Spleen (tissue), 11 donors: ENCODE data around the gene ZNF485. TPM values are rescaled to one million over a fixed set of nuclear protein-coding genes. Genes with fewer than 3 reads are reported as not detected.
"Not testable (repeated sequence)": the region's sequence is repeated elsewhere in the genome, so short reads cannot be mapped to it uniquely, and the experiment has no call there.

Source experiments
- DNase-seq: peaks from one replicate; pipeline ENCODE4 v3.0.0-alpha.2; 2020
- H3K27ac ChIP-seq, 8 donors: fragments of 200-600 bp; sonication (generic) in 7 of 8; 1 replicate in 4 of 8; 2 replicates in 4 of 8; pipeline versions ENCODE4 v1.5.0 to v1.8.0; 2016 to 2021; ENCODE audit warnings: inconsistent platforms in 4 of 8, mild to moderate bottlenecking in 4 of 8, moderate library complexity in 1 of 8
- H3K27me3 ChIP-seq, 7 donors: fragments of 200-600 bp; sonication (generic) in 6 of 7; replicated peaks in 1 of 7; 1 replicate in 4 of 7; 2 replicates in 3 of 7; pipeline versions ENCODE4 v1.5.0 to v1.8.0; 2016 to 2021; ENCODE audit warnings: inconsistent platforms in 3 of 7, mild to moderate bottlenecking in 1 of 7
- H3K36me3 ChIP-seq, 6 donors: fragments of 200-600 bp; sonication (generic) in 5 of 6; 1 replicate in 4 of 6; 2 replicates in 2 of 6; pipeline versions ENCODE4 v1.5.0 to v1.8.0; 2016 to 2021; ENCODE audit warnings: inconsistent platforms in 2 of 6
- H3K4me1 ChIP-seq, 6 donors: fragments of 200-600 bp; sonication (generic) in 5 of 6; 1 replicate in 3 of 6; 2 replicates in 3 of 6; pipeline versions ENCODE4 v1.5.0 to v1.8.0; 2016 to 2021; ENCODE audit warnings: inconsistent platforms in 3 of 6
- H3K4me3 ChIP-seq, 8 donors: fragments of 200-600 bp; sonication (generic) in 7 of 8; 1 replicate in 4 of 8; 2 replicates in 4 of 8; pipeline versions ENCODE4 v1.5.0 to v1.8.0; 2016 to 2021; ENCODE audit warnings: inconsistent platforms in 4 of 8, mild to moderate bottlenecking in 4 of 8, moderate library complexity in 2 of 8
- H3K9me3 ChIP-seq, 8 donors: fragments of 200-600 bp; sonication (generic) in 7 of 8; 1 replicate in 4 of 8; 2 replicates in 4 of 8; pipeline versions ENCODE4 v1.5.0 to v1.8.0; 2016 to 2021; ENCODE audit warnings: inconsistent platforms in 4 of 8
- POLR2A ChIP-seq, 3 donors: fragments of 450-650 bp; IDR thresholded peaks; one replicate each; pipeline ENCODE4 v1.5.1; 2017; ENCODE audit warnings: antibody characterized with exemption in 3 of 3, mild to moderate bottlenecking in 1 of 3
- POLR2AphosphoS5 ChIP-seq, 3 donors: sonication (generic); formaldehyde crosslinking; IDR thresholded peaks; one replicate each; pipeline ENCODE4 v1.5.1; 2017; ENCODE audit warnings: antibody characterized with exemption in 3 of 3
- WGBS, 5 donors: extraction: QIAGEN DNeasy Blood & Tissue Kit in 3 of 5; methylation state at CpG; one replicate each; pipeline versions ENCODE4 v1.1.5 to v1.1.7; 2013 to 2018; 5-methylcytosine and 5-hydroxymethylcytosine counted together
- intact Hi-C: fragments of 100-400 bp; cut with DNase I; formaldehyde crosslinking; loops from one replicate; pipeline ENCODE4 v1.15.0; 2023; ENCODE audit warnings: low total_unique reads
- polyA plus RNA-seq, 3 donors: library from polyadenylated mRNA; stranded (reverse); fragments of 200-250 nt; gene quantifications; one replicate each; pipeline ENCODE4 v1.2.1, GENCODE V29; 2013
- total RNA-seq, 7 donors: library from RNA; depleted of rRNA in 3 of 7; stranded (reverse); fragments of >200 nt in 3 of 7; fragmentation: NEBNext Ultra II Directional in 4 of 7; extraction: Animal tissue kit (Norgen Biotek cat#: 25700) in 4 of 7; gene quantifications; one replicate each; pipeline versions ENCODE4 v1.1.0 to v1.2.1, GENCODE V29; 2016 to 2021
- TF ChIP-seq, protein P1 (sequence below), 11 experiments: fragments of 200-600 bp in 7 of 11; fragments of 450-650 bp in 4 of 11; sonication (generic) in 4 of 11; IDR thresholded peaks in 8 of 11; conservative IDR thresholded peaks in 3 of 11; 1 replicate in 7 of 11; 2 replicates in 4 of 11; pipeline versions ENCODE4 v1.4.0 to v1.8.0; 2016 to 2021; ENCODE audit warnings: antibody characterized with exemption in 11 of 11, inconsistent platforms in 4 of 11, mild to moderate bottlenecking in 1 of 11
- donor health status: healthy with polysubstance abuse.
- donor health status: DM: no; HTN: no; CAD: no; lungs with moderate emphysema.
- donor health status: DM: no; HTN: no; CAD: no.
- donor health status: Bipolar disorder and iron deficiency.
- donor health status: healthy.
- donor health status: DM: no; HTN: no; CAD: no.
- donor health status: DM: yes; HTN: yes; CAD: no.

The ZNF485 gene
- total and polyA plus RNA-seq, 10 donors: 3.1 to 8.0 (median 4.8) TPM

DNA sequence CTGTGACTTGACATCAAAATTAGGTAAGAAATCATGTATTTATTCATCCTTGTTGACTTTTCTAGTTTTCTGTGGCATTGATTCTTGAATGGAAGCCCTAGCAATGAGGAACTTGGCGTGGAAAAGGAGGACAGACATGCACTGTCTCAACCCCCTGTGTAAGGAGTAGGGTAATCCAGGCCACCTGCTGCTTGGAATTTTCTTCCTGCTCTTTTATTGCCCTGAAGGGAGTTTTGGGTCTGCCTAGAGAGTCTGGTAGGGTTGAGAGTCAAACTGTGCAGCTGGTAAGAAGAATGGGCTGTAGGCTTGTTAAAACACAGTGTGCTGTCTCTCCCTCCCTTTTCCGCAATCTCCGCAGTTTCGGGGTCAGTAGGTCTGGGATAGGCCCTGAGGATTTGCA is 22.7 kb downstream of the ZNF485 start:
- Histone ChIP-seq H3K27ac (no peak overlapping the region), H3K36me3 (no peaks in the 10 kb centered on the region), H3K9me3 (peaks cover 0 to 31% (median 12%) of the 10 kb centered on the region in 8 donors), H3K27me3 (no peaks in the 10 kb centered on the region), H3K4me3 (no peak overlapping the region), H3K4me1 (no peaks in the 10 kb centered on the region)
- WGBS, 5 donors: 88 to 93% (median 92%) methylated on average over 4 of the region's 4 CpGs
- intact Hi-C loops: no loop called here
- no peak for TF ChIP-seq POLR2A (IDR thresholded peaks at IDR 0.05)
- TF ChIP-seq, protein P1, sequence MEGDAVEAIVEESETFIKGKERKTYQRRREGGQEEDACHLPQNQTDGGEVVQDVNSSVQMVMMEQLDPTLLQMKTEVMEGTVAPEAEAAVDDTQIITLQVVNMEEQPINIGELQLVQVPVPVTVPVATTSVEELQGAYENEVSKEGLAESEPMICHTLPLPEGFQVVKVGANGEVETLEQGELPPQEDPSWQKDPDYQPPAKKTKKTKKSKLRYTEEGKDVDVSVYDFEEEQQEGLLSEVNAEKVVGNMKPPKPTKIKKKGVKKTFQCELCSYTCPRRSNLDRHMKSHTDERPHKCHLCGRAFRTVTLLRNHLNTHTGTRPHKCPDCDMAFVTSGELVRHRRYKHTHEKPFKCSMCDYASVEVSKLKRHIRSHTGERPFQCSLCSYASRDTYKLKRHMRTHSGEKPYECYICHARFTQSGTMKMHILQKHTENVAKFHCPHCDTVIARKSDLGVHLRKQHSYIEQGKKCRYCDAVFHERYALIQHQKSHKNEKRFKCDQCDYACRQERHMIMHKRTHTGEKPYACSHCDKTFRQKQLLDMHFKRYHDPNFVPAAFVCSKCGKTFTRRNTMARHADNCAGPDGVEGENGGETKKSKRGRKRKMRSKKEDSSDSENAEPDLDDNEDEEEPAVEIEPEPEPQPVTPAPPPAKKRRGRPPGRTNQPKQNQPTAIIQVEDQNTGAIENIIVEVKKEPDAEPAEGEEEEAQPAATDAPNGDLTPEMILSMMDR (IDR thresholded peaks at IDR 0.05 in 8 of 11, conservative IDR thresholded peaks at IDR 0.05 in 3 of 11): no peak
- TF ChIP-seq POLR2AphosphoS5 (IDR thresholded peaks at IDR 0.05): no peak
- DNase-seq: no peak

DNA sequence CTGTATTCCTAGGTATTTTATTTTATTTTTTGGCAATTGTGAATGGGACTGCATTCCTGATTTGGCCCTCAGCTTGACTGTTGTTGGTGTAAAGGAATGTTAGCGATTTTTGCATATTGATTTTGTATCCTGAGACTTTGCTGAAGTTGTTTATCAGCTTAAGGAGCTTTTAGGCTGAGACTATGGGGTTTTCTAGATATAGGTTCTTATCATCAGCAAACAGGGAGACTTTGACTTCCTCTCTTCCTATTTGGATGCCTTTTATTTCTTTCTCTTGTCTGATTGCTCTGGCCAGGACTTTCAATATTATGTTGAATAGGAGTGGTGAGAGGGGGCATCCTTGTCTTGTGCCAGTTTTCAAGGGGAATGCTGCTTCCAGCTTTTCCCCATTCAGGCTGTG is 29.6 kb downstream of the ZNF485 start:
- DNase-seq, H3K4me3 ChIP-seq, H3K27me3 ChIP-seq, H3K36me3 ChIP-seq, H3K4me1 ChIP-seq, H3K27ac ChIP-seq, intact Hi-C loops: not testable (repeated sequence)
- 47 to 70% (median 65%) methylated on average over 1 of the region's 1 CpG for WGBS, 5 donors
- H3K9me3 ChIP-seq: peaks cover 0 to 87% (median 77%) of the 10 kb centered on the region in 8 donors

DNA sequence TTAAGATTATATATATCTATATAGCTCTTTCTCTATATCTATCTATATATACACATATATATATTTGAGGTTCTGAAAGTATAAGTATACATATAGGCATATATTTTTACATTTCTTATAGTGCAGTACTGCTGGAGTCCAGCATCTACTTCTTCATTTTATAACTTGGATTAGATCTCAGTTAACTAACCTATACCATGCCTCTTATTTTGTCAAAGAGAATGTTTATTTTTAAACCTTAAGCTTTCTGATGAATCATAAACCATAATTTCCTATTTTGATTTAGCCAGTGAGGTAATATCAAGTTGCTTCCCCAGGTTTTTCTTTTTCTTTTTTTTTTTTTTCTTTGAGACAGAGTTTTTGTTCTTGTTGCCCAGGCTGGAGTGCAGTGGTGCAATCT is 34.4 kb downstream of the ZNF485 start:
- TF ChIP-seq POLR2A (IDR thresholded peaks at IDR 0.05): no peak
- DNase-seq: no peak
- H3K27me3 ChIP-seq: no peaks in the 10 kb centered on the region
- H3K9me3 ChIP-seq: peaks cover 30 to 100% (median 99%) of the 10 kb centered on the region in 8 donors
- no peak overlapping the region for H3K4me3 ChIP-seq
- no peak overlapping the region for H3K27ac ChIP-seq
- peaks cover 19 to 40% (median 29%) of the 10 kb centered on the region in 6 donors for H3K36me3 ChIP-seq
- no peaks in the 10 kb centered on the region for H3K4me1 ChIP-seq
- intact Hi-C loops: no loop called here

DNA sequence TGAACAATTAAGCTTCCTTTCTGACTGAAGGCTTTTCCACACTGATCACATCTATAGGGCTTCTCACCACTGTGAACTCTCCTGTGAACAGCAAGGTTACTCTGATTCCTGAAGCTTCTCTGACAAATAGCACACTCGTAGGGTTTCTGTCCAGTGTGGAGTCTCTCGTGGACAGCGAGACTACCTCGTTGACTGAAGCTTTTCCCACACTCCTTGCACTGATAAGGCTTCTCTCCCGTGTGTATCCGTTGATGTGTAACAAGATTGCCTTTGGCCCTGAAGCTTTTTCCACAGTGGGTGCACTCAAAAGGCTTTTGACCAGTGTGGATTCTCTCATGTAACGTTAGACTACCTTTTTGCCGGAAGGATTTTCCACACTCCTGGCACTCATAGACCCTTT is 38.0 kb downstream of the ZNF485 start:
- WGBS, 5 donors: 95 to 99% (median 97%) methylated on average over 8 of the region's 8 CpGs
- no peaks in the 10 kb centered on the region for H3K27me3 ChIP-seq
- H3K9me3 ChIP-seq: peaks cover 30 to 85% (median 81%) of the 10 kb centered on the region in 8 donors
- no peak overlapping the region for H3K27ac ChIP-seq
- H3K4me1 ChIP-seq: peaks cover 4 to 18% (median 11%) of the 10 kb centered on the region in 6 donors
- peaks cover 20 to 52% (median 36%) of the 10 kb centered on the region in 6 donors for H3K36me3 ChIP-seq
- TF ChIP-seq POLR2A (IDR thresholded peaks at IDR 0.05): no peak
- no peak for TF ChIP-seq POLR2AphosphoS5 (IDR thresholded peaks at IDR 0.05)
- no peak for DNase-seq
- intact Hi-C loops: no loop called here
- H3K4me3 ChIP-seq: peak overlapping the region in 1 of 8 donors; percentile 1

- TF ChIP-seq, protein P1 (IDR thresholded peaks at IDR 0.05 in 8 of 11, conservative IDR thresholded peaks at IDR 0.05 in 3 of 11): no peak
- no peak for TF ChIP-seq POLR2A (IDR thresholded peaks at IDR 0.05)
- H3K9me3 ChIP-seq: peaks cover 30 to 69% (median 65%) of the 10 kb centered on the region in 8 donors
- no peak overlapping the region for H3K27ac ChIP-seq
- intact Hi-C loops: no loop called here
- H3K4me3 ChIP-seq: no peak overlapping the region
- H3K4me1 ChIP-seq: peaks cover 6 to 25% (median 17%) of the 10 kb centered on the region in 6 donors
- H3K27me3 ChIP-seq: no peaks in the 10 kb centered on the region
- DNase-seq: no peak
- peaks cover 20 to 52% (median 36%) of the 10 kb centered on the region in 6 donors for H3K36me3 ChIP-seq
- 92 to 97% (median 95%) methylated on average over 4 of the region's 4 CpGs for WGBS, 5 donors
Measured at GRCh38 chr10:43645866-43646265, 39.6 kb downstream of the ZNF485 start.

DNA sequence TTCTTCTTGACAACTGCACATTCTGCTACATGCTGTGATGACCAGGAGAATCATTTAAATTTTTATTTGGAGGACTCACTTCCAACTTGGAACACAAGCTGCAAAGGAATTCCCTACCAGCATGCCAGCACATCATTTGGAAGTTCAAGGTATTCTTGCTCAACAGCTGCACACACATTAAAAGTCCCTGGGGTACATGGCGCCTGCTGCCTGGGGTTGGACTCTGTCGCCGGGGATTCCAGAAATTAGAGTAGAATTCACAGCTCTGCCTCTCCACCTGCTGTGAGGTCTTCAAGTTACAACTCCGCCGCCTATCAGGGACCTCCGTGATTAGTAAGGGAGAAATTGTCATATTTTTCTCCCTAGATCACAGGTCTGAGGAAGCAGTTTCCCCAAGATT is 41.3 kb downstream of the ZNF485 start:
- H3K4me1 ChIP-seq: peaks cover 6 to 25% (median 17%) of the 10 kb centered on the region in 6 donors
- intact Hi-C loops: no loop called here
- 94 to 100% (median 98%) methylated on average over 6 of the region's 6 CpGs for WGBS, 5 donors
- H3K27me3 ChIP-seq: no peaks in the 10 kb centered on the region
- peaks cover 20 to 42% (median 34%) of the 10 kb centered on the region in 6 donors for H3K36me3 ChIP-seq
- no peak for DNase-seq
- peak overlapping the region in 6 of 8 donors; percentile 61 to 92 (median 66) for H3K4me3 ChIP-seq
- peaks cover 26 to 52% (median 48%) of the 10 kb centered on the region in 8 donors for H3K9me3 ChIP-seq
- peak overlapping the region in 1 of 8 donors; percentile 89 for H3K27ac ChIP-seq
- TF ChIP-seq POLR2AphosphoS5 (IDR thresholded peaks at IDR 0.05) (no peak), POLR2A (IDR thresholded peaks at IDR 0.05) (no peak)
- TF ChIP-seq, protein P1 (IDR thresholded peaks at IDR 0.05 in 8 of 11, conservative IDR thresholded peaks at IDR 0.05 in 3 of 11): no peak
